H1 (cell line): ENCODE measurements around the gene PTBP1. TPM values are rescaled to one million over a fixed set of nuclear protein-coding genes. Genes with fewer than 3 reads are reported as not detected.
"Not testable (repeated sequence)": the region's sequence is repeated elsewhere in the genome, so short reads cannot be mapped to it uniquely, and the experiment has no call there.

Experiments used
- CTCF ChIA-PET: fragments of 300-600 bp; sonication (Branson Sonifier 250); formaldehyde crosslinking; loops from one replicate; lab custom pipeline; 2021; ENCODE audit not compliant: partially characterized antibody; lab: Charles Lee
- POLR2A ChIA-PET: fragments of 300-600 bp; sonication (Branson Sonifier 250); formaldehyde crosslinking; loops from one replicate; lab custom pipeline; 2021; ENCODE audit warnings: inconsistent platforms; ENCODE audit not compliant: partially characterized antibody; lab: Charles Lee
- DNase-seq, 2 experiments: peaks; one replicate each; pipeline versions ENCODE4 v3.0.0 to v3.0.0-alpha.2; 2010 to 2022; ENCODE audit warnings: low spot score in 2 of 2, low read depth in 1 of 2, mixed read lengths in 1 of 2
- FAIRE-seq: peaks from 2 replicates; lab custom pipeline; 2011; peaks lifted over from hg19 to GRCh38; lab: Jason Lieb, UNC
- H2AFZ ChIP-seq: 2 replicates; pipeline ENCODE4 v1.8.1; 2012; ENCODE audit warnings: low read length, inconsistent platforms
- H2AK5ac ChIP-seq: 2 replicates; pipeline ENCODE4 v1.6.1; 2013; ENCODE audit warnings: low read depth, low read length
- H2BK120ac ChIP-seq: replicated peaks from 2 replicates; pipeline ENCODE3; 2013; ENCODE audit warnings: low read depth, low read length, inconsistent platforms
- H2BK12ac ChIP-seq: 2 replicates; pipeline ENCODE4 v1.6.1; 2013; ENCODE audit warnings: low read depth, low read length
- H2BK15ac ChIP-seq: 2 replicates; pipeline ENCODE4 v1.6.1; 2013; ENCODE audit warnings: low read length
- H2BK20ac ChIP-seq: 2 replicates; pipeline ENCODE4 v1.6.1; 2013; ENCODE audit warnings: low read length
- H2BK5ac ChIP-seq: 2 replicates; pipeline ENCODE4 v1.6.1; 2013; ENCODE audit warnings: low read depth, low read length
- H3K14ac ChIP-seq: 2 replicates; pipeline ENCODE4 v1.6.1; 2013; ENCODE audit warnings: inconsistent platforms; ENCODE audit not compliant: insufficient read length
- H3K18ac ChIP-seq: 2 replicates; pipeline ENCODE4 v1.6.1; 2013; ENCODE audit warnings: low read length; ENCODE audit errors: extremely low read depth
- H3K23ac ChIP-seq: 2 replicates; pipeline ENCODE4 v1.6.1; 2013; ENCODE audit warnings: inconsistent platforms; ENCODE audit not compliant: insufficient read length
- H3K23me2 ChIP-seq: 2 replicates; pipeline ENCODE4 v1.6.1; 2013; ENCODE audit warnings: low read depth, low read length
- H3K27ac ChIP-seq: 2 replicates; pipeline ENCODE4 v1.6.1; 2011; ENCODE audit warnings: low read depth, low read length, inconsistent platforms
- H3K27me3 ChIP-seq, 4 experiments: replicated peaks in 1 of 4; 1 replicate in 1 of 4; 2 replicates in 3 of 4; pipeline versions ENCODE4 v1.6.1 to v1.8.1; 2011 to 2013; ENCODE audit warnings: low read length in 3 of 4, mild to moderate bottlenecking in 3 of 4, inconsistent platforms in 2 of 4, mixed read lengths in 2 of 4, moderate library complexity in 1 of 4; ENCODE audit not compliant: control insufficient read depth in 3 of 4, insufficient read depth in 3 of 4; ENCODE audit errors: extremely low read depth in 1 of 4
- H3K36me3 ChIP-seq, 4 experiments: 2 replicates each; pipeline versions ENCODE4 v1.6.1 to v1.8.1; 2011 to 2013; ENCODE audit warnings: mild to moderate bottlenecking in 4 of 4, low read length in 3 of 4, moderate library complexity in 2 of 4, control low read depth in 1 of 4, inconsistent platforms in 1 of 4; ENCODE audit not compliant: insufficient read depth in 4 of 4, control insufficient read depth in 2 of 4
- H3K4ac ChIP-seq: replicated peaks from 2 replicates; pipeline ENCODE3; 2013; ENCODE audit warnings: low read length, low read depth, mixed read lengths, inconsistent platforms; ENCODE audit not compliant: insufficient read length
- H3K4me1 ChIP-seq, 4 experiments: replicated peaks in 1 of 4; 1 replicate in 1 of 4; 2 replicates in 3 of 4; pipeline versions ENCODE4 v1.6.1 to v1.8.1; 2011 to 2013; ENCODE audit warnings: low read length in 3 of 4, inconsistent platforms in 2 of 4, mixed read lengths in 1 of 4; ENCODE audit not compliant: insufficient read depth in 4 of 4, control insufficient read depth in 3 of 4
- H3K4me2 ChIP-seq, 2 experiments: 2 replicates each; pipeline versions ENCODE4 v1.6.1 to v1.8.1; 2011 to 2013; ENCODE audit warnings: low read depth in 2 of 2, low read length in 2 of 2, control low read depth in 1 of 2, inconsistent platforms in 1 of 2, mild to moderate bottlenecking in 1 of 2; ENCODE audit not compliant: insufficient read depth in 1 of 2
- H3K4me3 ChIP-seq, 4 experiments: fragments of 200-600, 300-600 bp in 1 of 4; sonication (generic), shearing (Covaris generic), sonication (Bioruptor Twin) in 1 of 4; 2 replicates each; pipeline versions ENCODE4 v1.5.1 to v1.8.1; 2011 to 2016; ENCODE audit warnings: low read length in 4 of 4, low read depth in 3 of 4, control low read depth in 2 of 4, inconsistent platforms in 2 of 4, mild to moderate bottlenecking in 2 of 4, mixed read lengths in 1 of 4, moderate library complexity in 1 of 4; ENCODE audit not compliant: insufficient read depth in 2 of 4; ENCODE audit errors: extremely low read depth in 1 of 4
- H3K56ac ChIP-seq: replicated peaks from 2 replicates; pipeline ENCODE3; 2013; ENCODE audit warnings: low read depth, mild to moderate bottlenecking, mixed read lengths, low read length, inconsistent platforms; ENCODE audit not compliant: insufficient read length
- H3K79me1 ChIP-seq: 2 replicates; pipeline ENCODE4 v1.6.1; 2013; ENCODE audit warnings: low read depth, low read length, control low read depth
- H3K79me2 ChIP-seq, 2 experiments: 2 replicates each; pipeline versions ENCODE4 v1.6.1 to v1.8.1; 2012 to 2013; ENCODE audit warnings: low read length in 2 of 2, mild to moderate bottlenecking in 2 of 2, inconsistent platforms in 1 of 2; ENCODE audit not compliant: insufficient read depth in 2 of 2, control insufficient read depth in 1 of 2
- H3K9ac ChIP-seq, 4 experiments: replicated peaks in 1 of 4; 1 replicate in 1 of 4; 2 replicates in 3 of 4; pipeline versions ENCODE4 v1.6.1 to v1.8.1; 2011 to 2013; ENCODE audit warnings: low read depth in 3 of 4, low read length in 3 of 4, control low read depth in 2 of 4, mild to moderate bottlenecking in 2 of 4, moderate library complexity in 2 of 4, inconsistent platforms in 1 of 4; ENCODE audit errors: extremely low read depth in 1 of 4
- H3K9me3 ChIP-seq, 2 experiments: 2 replicates each; pipeline versions ENCODE4 v1.6.1 to v1.8.1; 2012 to 2013; ENCODE audit warnings: mild to moderate bottlenecking in 2 of 2, moderate library complexity in 2 of 2, control low read depth in 1 of 2, inconsistent platforms in 1 of 2, low read depth in 1 of 2, low read length in 1 of 2, mixed read lengths in 1 of 2; ENCODE audit not compliant: insufficient read depth in 2 of 2
- H4K20me1 ChIP-seq, 2 experiments: replicated peaks in 1 of 2; 2 replicates each; pipeline versions ENCODE3 to v1.8.1; 2011 to 2013; ENCODE audit warnings: inconsistent platforms in 2 of 2, low read length in 2 of 2, mild to moderate bottlenecking in 1 of 2; ENCODE audit not compliant: insufficient read depth in 2 of 2, control insufficient read depth in 1 of 2
- H4K5ac ChIP-seq: 2 replicates; pipeline ENCODE4 v1.6.1; 2013; ENCODE audit warnings: low read length, low read depth, mixed read lengths, inconsistent platforms; ENCODE audit not compliant: insufficient read length
- H4K8ac ChIP-seq: 2 replicates; pipeline ENCODE4 v1.8.0; 2013; ENCODE audit warnings: mild to moderate bottlenecking, moderate library complexity, low read length, inconsistent platforms; ENCODE audit not compliant: insufficient read depth; ENCODE audit errors: extremely low read depth
- H4K91ac ChIP-seq: replicated peaks from 2 replicates; pipeline ENCODE3; 2013; ENCODE audit warnings: low read length, mixed read lengths, inconsistent platforms; ENCODE audit not compliant: insufficient read length
- CTCF ChIP-seq, 3 experiments: IDR thresholded peaks; 1 replicate in 2 of 3; 2 replicates in 1 of 3; pipeline versions ENCODE4 v1.5.1 to v1.6.1; 2011; ENCODE audit warnings: low read length in 3 of 3, mild to moderate bottlenecking in 3 of 3, inconsistent platforms in 2 of 3, low read depth in 1 of 3, moderate library complexity in 1 of 3; ENCODE audit not compliant: insufficient read depth in 1 of 3; ENCODE audit errors: control extremely low read depth in 1 of 3
- HDAC2 ChIP-seq, 2 experiments: fragments of 300-600 bp in 1 of 2; sonication (generic) in 1 of 2; IDR thresholded peaks; 2 replicates each; pipeline ENCODE4 v1.6.1; 2011 to 2012; ENCODE audit warnings: low read depth in 2 of 2, low read length in 2 of 2, mild to moderate bottlenecking in 2 of 2, moderate library complexity in 2 of 2, borderline replicate concordance in 1 of 2, inconsistent platforms in 1 of 2
- KDM4A ChIP-seq: IDR thresholded peaks from one replicate; pipeline ENCODE4 v1.7.1; 2012; ENCODE audit warnings: low read depth, mild to moderate bottlenecking, moderate library complexity, low read length, inconsistent platforms; ENCODE audit not compliant: severe bottlenecking
- YY1 ChIP-seq: IDR thresholded peaks from 2 replicates; pipeline ENCODE4 v1.6.1; 2011; ENCODE audit warnings: low read depth, mild to moderate bottlenecking, low read length
- WGBS, 2 experiments: shearing (Covaris generic) in 1 of 2; methylation state at CpG; one replicate each; pipeline versions ENCODE4 v1.1.6 to v1.1.7; 2013 to 2015; ENCODE audit warnings: low lambda C conversion rate in 2 of 2, mixed read lengths in 2 of 2, inconsistent platforms in 1 of 2, low coverage in 1 of 2, missing lambda C conversion rate in 1 of 2; ENCODE audit not compliant: insufficient replicate concordance in 2 of 2, insufficient coverage in 1 of 2, insufficient read length in 1 of 2; ENCODE audit errors: extremely low coverage in 1 of 2, missing lambda C conversion rate in 1 of 2; 5-methylcytosine and 5-hydroxymethylcytosine counted together
- polyA plus RNA-seq, 7 experiments: library from polyadenylated mRNA; depleted of rRNA in 3 of 7; stranded (reverse) in 5 of 7; unstranded in 2 of 7; fragments of >200 nt in 5 of 7; fragments of 200-250 nt in 2 of 7; gene quantifications; 1 replicate in 5 of 7; 2 replicates in 1 of 7; 4 replicates in 1 of 7; pipeline versions ENCODE4 v1.2.1 to v1.2.3, GENCODE V29; 2011 to 2013; ENCODE audit warnings: missing spikeins in 2 of 7, mixed read lengths in 2 of 7
- total RNA-seq: library from RNA; stranded (reverse); fragmentation: NEBNext Ultra II Directional; extraction: Animal tissue kit (Norgen Biotek cat#: 25700); gene quantifications from 2 replicates; pipeline ENCODE4 v1.2.1, GENCODE V29; 2021

Gene PTBP1
- total and polyA plus RNA-seq, 2 of the 8 experiments (the other 6 are each of a cell fraction or from before 2014, with no cell fraction given): 528 to 888 TPM

- no peak for TF ChIP-seq YY1
- no peak for TF ChIP-seq CTCF (IDR thresholded peaks at IDR 0.05; ENCODE audit: control extremely low read depth in 1 of 3, insufficient read depth in 1 of 3, low read depth in 1 of 3, low read length in 3 of 3)
- no peak for TF ChIP-seq HDAC2 (IDR thresholded peaks at IDR 0.05; ENCODE audit: borderline replicate concordance in 1 of 2, low read depth in 2 of 2, low read length in 2 of 2)
- no peak for TF ChIP-seq KDM4A
- TF ChIP-seq, all 59 proteins: peak for 0
These were observed 51.2 kb downstream of the PTBP1 start (continued) for GRCh38 chr19:848386-848921.

GRCh38 chr19:849195-849594 is 51.9 kb downstream of the PTBP1 start:
- not testable (repeated sequence) for H3K36me3 ChIP-seq, H2AFZ ChIP-seq, H3K56ac ChIP-seq, H2BK20ac ChIP-seq, H3K23me2 ChIP-seq, H3K4ac ChIP-seq, H2BK12ac ChIP-seq, H3K4me3 ChIP-seq, H3K14ac ChIP-seq, H3K4me2 ChIP-seq, H3K79me2 ChIP-seq, H3K27me3 ChIP-seq, H3K18ac ChIP-seq, H3K9ac ChIP-seq, H3K27ac ChIP-seq, H2BK5ac ChIP-seq, H4K8ac ChIP-seq, H4K20me1 ChIP-seq, H4K91ac ChIP-seq, H4K5ac ChIP-seq, H3K23ac ChIP-seq, DNase-seq, H3K4me1 ChIP-seq, H3K9me3 ChIP-seq, H2AK5ac ChIP-seq, FAIRE-seq, H3K79me1 ChIP-seq, H2BK120ac ChIP-seq, H2BK15ac ChIP-seq
- POLR2A ChIA-PET: interaction anchor here (1.5 to 2.9 kb wide), 2 partner anchors 53 to 70 kb away, joined by 3 to 9 read pairs; partner anchors contain the start of gene PTBP1
- CTCF ChIA-PET: interaction anchor here (0.9 to 1.9 kb wide), 6 partner anchors 9 to 115 kb away, joined by 3 to 6 read pairs (median 3); no protein-coding TSS in a partner anchor
- 80% methylated on average over 8 of the region's 8 CpGs; no CpG with 5 or more reads in 1 of the 2 experiments for WGBS, 2 experiments
